Pancreas (tissue), 10 donors: Measurements from ENCODE around the gene RASGEF1B. TPM values are rescaled to one million over a fixed set of nuclear protein-coding genes. Genes with fewer than 3 reads are reported as not detected.
A peak's percentile ranks its signal among the peaks of the same experiment; 100 is the strongest.
"Not testable (repeated sequence)": the region's sequence is repeated elsewhere in the genome, so short reads cannot be mapped to it uniquely, and the experiment has no call there.

ENCODE experiments used
- ATAC-seq, 4 donors: fragments of 200-7000 bp; cut with Tn5 transposase; one replicate each; pipeline versions ENCODE4 v1.8.0 to v1.9.1; 2020; ENCODE audit warnings: mild to moderate bottlenecking in 4 of 4, moderate library complexity in 4 of 4
- DNase-seq, 6 donors: peaks; one replicate each; pipeline ENCODE4 v3.0.0-alpha.2; 2020
- FAIRE-seq: peaks from 2 replicates; lab custom pipeline; 2012; peaks lifted over from hg19 to GRCh38; lab: Jason Lieb, UNC
- H3K27ac ChIP-seq, 4 donors: fragments of 200-600 bp; sonication (generic); 1 replicate in 3 of 4; 2 replicates in 1 of 4; pipeline versions ENCODE4 v1.5.0 to v1.8.0; 2020
- H3K27me3 ChIP-seq, 4 donors: fragments of 200-600 bp; one replicate each; pipeline ENCODE4 v1.8.0; 2021
- H3K36me3 ChIP-seq, 3 donors: fragments of 200-600 bp; sonication (generic) in 1 of 3; one replicate each; pipeline versions ENCODE4 v1.5.0 to v1.8.0; 2020 to 2021
- H3K4me1 ChIP-seq, 3 donors: fragments of 200-600 bp; one replicate each; pipeline ENCODE4 v1.8.0; 2021
- H3K4me3 ChIP-seq, 4 donors: fragments of 200-600 bp; sonication (generic) in 2 of 4; one replicate each; pipeline versions ENCODE4 v1.5.0 to v1.8.0; 2020 to 2021
- H3K9me3 ChIP-seq, 4 donors: fragments of 200-600 bp; one replicate each; pipeline ENCODE4 v1.8.0; 2021
- CTCF ChIP-seq, 4 donors: fragments of 200-600 bp; sonication (generic) in 3 of 4; IDR thresholded peaks; one replicate each; pipeline versions ENCODE4 v1.5.0 to v1.8.0; 2021; ENCODE audit warnings: antibody characterized with exemption in 4 of 4
- WGBS, 2 donors: extraction: QIAGEN DNeasy Blood & Tissue Kit; methylation state at CpG; one replicate each; pipeline ENCODE4 v1.1.7; 2013; 5-methylcytosine and 5-hydroxymethylcytosine counted together
- intact Hi-C, 3 donors: fragments of 100-400 bp; cut with DNase I; formaldehyde crosslinking; loops; one replicate each; pipeline versions ENCODE4 v1.11.1 to v1.14.2; 2022
- polyA plus RNA-seq, 2 donors: library from polyadenylated mRNA; stranded (reverse); fragments of 200-250 nt; gene quantifications; one replicate each; pipeline ENCODE4 v1.2.3, GENCODE V29; 2013
- total RNA-seq, 6 donors: library from RNA; stranded (reverse); fragmentation: NEBNext Ultra II Directional in 4 of 6; extraction: Animal tissue kit (Norgen Biotek cat#: 25700) in 4 of 6; gene quantifications; one replicate each; pipeline versions ENCODE4 v1.2.1 to v1.2.4, GENCODE V29; 2021 to 2023
- donor health status: healthy with polysubstance abuse.
- donor health status: DM: no; HTN: no; CAD: no; lungs with moderate emphysema.
- donor health status: DM: no; HTN: no; CAD: no.
- donor health status: control.
- donor health status: control.
- donor health status: Bipolar disorder and iron deficiency.
- donor health status: DM: yes; HTN: yes; CAD: no.
- donor health status: DM: no; HTN: no; CAD: no.
- donor health status: DM: no; HTN: no; CAD: no.
- donor health status: DM: yes; HTN: yes; CAD: no.

RASGEF1B gene
- total and polyA plus RNA-seq, 8 donors: 1.4 to 8.2 (median 3.4) TPM

GRCh38 chr4:81408341-81408740 is 63.4 kb downstream of the RASGEF1B start:
- ATAC-seq (no peak), DNase-seq (no peak), FAIRE-seq (no peak)
- intact Hi-C loops: loop anchor here in 1 of 3 donors (10.0 kb wide), 1 partner anchor 866 kb away; no protein-coding TSS in a partner anchor
- Histone ChIP-seq H3K9me3 (no peaks in the 10 kb centered on the region), H3K27ac (no peak overlapping the region), H3K36me3 (no peaks in the 10 kb centered on the region), H3K4me3 (no peak overlapping the region), H3K27me3 (no peaks in the 10 kb centered on the region), H3K4me1 (no peaks in the 10 kb centered on the region)
- WGBS, 2 donors: 68 to 74% methylated on average over 7 of the region's 7 CpGs
- no peak for TF ChIP-seq CTCF (IDR thresholded peaks at IDR 0.05)

- ATAC-seq (no peak), DNase-seq (no peak), FAIRE-seq (no peak)
- Histone ChIP-seq H3K9me3 (no peaks in the 10 kb centered on the region), H3K27ac (no peak overlapping the region), H3K27me3 (no peaks in the 10 kb centered on the region), H3K4me3 (no peak overlapping the region), H3K4me1 (no peaks in the 10 kb centered on the region), H3K36me3 (no peaks in the 10 kb centered on the region)
- intact Hi-C loops: loop anchor here in 1 of 3 donors (10.0 kb wide), 1 partner anchor 867 kb away; no protein-coding TSS in a partner anchor
- no peak for TF ChIP-seq CTCF (IDR thresholded peaks at IDR 0.05)
- 66 to 77% methylated on average over 4 of the region's 4 CpGs for WGBS, 2 donors
Observed at GRCh38 chr4:81407726-81408125, 64.0 kb downstream of the RASGEF1B start.

GRCh38 chr4:81406481-81406880 is 65.2 kb downstream of the RASGEF1B start:
- intact Hi-C loops: loop anchor here in 1 of 3 donors (10.0 kb wide), 1 partner anchor 868 kb away; no protein-coding TSS in a partner anchor
- H3K27ac ChIP-seq, H3K4me1 ChIP-seq, H3K4me3 ChIP-seq, DNase-seq, H3K9me3 ChIP-seq, FAIRE-seq, H3K36me3 ChIP-seq, ATAC-seq, H3K27me3 ChIP-seq: not testable (repeated sequence)
- WGBS, 2 donors: 51 to 57% methylated on average over 13 of the region's 13 CpGs

- no peaks in the 10 kb centered on the region for H3K4me1 ChIP-seq
- peak in 3 of 6 donors; percentile 38 to 56 (median 40) for DNase-seq
- H3K27ac ChIP-seq: no peak overlapping the region
- no peaks in the 10 kb centered on the region for H3K27me3 ChIP-seq
- WGBS, 2 donors: 0 to 1% methylated on average over 4 of the region's 4 CpGs
- no peaks in the 10 kb centered on the region for H3K9me3 ChIP-seq
- peak; percentile 95 for FAIRE-seq
- intact Hi-C loops: loop anchor here in 1 of 3 donors (10.0 kb wide), 1 partner anchor 869 kb away; no protein-coding TSS in a partner anchor
- H3K36me3 ChIP-seq: no peaks in the 10 kb centered on the region
- peak; percentile 38 to 73 (median 64) for TF ChIP-seq CTCF (IDR thresholded peaks at IDR 0.05)
- H3K4me3 ChIP-seq: no peak overlapping the region
- ATAC-seq: peak; percentile 89 to 98 (median 95)
Observed at GRCh38 chr4:81405900-81406401, 65.8 kb downstream of the RASGEF1B start.

GRCh38 chr4:81404741-81405140 is 67.0 kb downstream of the RASGEF1B start:
- ATAC-seq: no peak
- Histone ChIP-seq H3K36me3 (no peaks in the 10 kb centered on the region), H3K27ac (no peak overlapping the region), H3K4me1 (no peaks in the 10 kb centered on the region), H3K4me3 (no peak overlapping the region), H3K27me3 (no peaks in the 10 kb centered on the region), H3K9me3 (no peaks in the 10 kb centered on the region)
- intact Hi-C loops: loop anchor here in 2 of 3 donors (5.0 to 10.0 kb wide), 2 partner anchors 863 to 870 kb away; no protein-coding TSS in a partner anchor
- no peak for TF ChIP-seq CTCF (IDR thresholded peaks at IDR 0.05)
- FAIRE-seq: no peak
- DNase-seq: no peak
- WGBS, 2 donors: 62 to 72% methylated on average over 6 of the region's 6 CpGs
